ENCODE data around the gene RPL10A.
"Not testable (repeated sequence)": the region's sequence is repeated elsewhere in the genome, so short reads cannot be mapped to it uniquely, and the experiment has no call there.

RPL10A gene

GRCh38 chr6:35515939-35516338 is 47.7 kb downstream of the RPL10A start:
- DNase-seq, result not testable (repeated sequence)

DNA sequence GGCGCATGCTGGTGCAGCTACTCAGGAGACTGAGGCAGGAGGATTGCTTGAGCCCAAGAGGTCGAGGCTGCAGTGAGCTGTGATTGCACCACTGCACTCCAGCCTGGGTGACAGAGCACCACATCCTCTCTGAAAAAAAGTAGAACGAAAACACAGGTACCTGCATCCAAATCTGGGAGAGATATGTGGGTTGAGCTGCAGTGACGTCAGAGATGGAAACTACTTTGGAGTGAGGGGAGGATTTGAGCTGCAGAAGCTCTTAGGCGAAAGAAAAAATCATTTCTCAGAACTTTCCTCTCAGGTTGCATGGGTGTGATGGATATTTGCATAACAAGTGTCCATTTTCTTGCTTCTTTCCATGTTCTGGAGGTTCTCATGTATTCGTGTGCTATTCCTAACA is 48.5 kb downstream of the RPL10A start:
- no peak for DNase-seq

DNA sequence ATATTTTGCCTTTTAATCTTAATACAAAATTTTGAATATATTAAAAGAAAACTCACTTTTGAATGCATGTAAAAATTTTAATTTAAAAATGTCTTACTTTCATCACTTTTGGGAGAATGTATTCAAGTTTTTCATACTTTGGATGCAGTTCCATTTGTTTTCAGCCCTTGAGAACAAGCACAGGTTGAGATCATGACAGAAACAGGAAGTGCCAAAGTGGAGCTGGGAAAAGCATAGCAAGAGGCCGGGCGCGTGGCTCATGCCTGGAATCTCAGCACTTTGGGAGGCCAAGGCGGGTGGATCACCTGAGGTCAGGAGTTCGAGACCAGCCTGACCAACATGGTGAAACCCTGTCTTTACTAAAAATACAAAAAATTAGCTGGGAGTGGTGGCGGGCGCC is 49.8 kb downstream of the RPL10A start:
- DNase-seq, result not testable (repeated sequence)

DNA sequence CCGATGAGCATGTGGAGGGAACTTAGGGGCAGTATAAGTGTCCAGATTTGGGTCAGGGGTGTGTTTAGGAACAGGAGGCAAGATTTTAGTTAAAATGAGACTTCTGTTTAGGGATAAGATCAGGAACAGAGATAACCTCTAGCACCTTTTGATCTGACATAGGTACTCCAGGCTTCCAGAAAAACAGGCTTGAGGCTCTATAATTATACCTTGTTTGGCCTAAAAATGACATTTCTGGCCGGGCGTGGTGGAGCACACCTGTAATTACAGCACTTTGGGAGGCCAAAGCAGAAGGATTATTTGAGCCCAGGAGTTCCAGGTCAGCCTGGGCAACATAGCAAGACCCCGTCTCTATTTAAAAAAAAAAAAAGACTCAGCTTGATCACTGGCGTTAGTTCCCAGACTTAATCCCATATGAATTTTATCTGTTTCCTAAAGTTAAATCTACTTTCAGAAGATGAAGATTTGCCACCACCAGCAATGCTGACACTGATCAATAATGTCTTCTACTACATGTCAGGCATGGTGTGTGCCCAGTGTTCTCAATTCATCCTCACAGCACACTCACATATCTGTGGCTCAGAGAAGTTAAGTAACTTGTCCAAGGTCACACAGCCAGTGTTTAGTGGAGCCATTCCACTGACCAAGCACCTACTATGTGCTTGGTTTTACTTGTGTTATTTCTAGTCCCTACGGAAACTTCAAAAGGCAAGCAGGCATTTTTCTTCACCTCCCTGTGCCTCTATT is 50.5 kb downstream of the RPL10A start:
- DNase-seq, result no peak

GRCh38 chr6:35519313-35520015 is 51.3 kb downstream of the RPL10A start:
- DNase-seq, result no peak

All from GDM1 (cell line).